ENCODE results near the gene SUGP1. TPM values are rescaled to one million over a fixed set of nuclear protein-coding genes. Genes with fewer than 3 reads are reported as not detected.

The SUGP1 gene
- polyA plus RNA-seq, 3 donors, result 61.9 to 70.3 (median 67.9) TPM

- DNase-seq, result no peak
Observed at GRCh38 chr19:19305066-19305465, 15.2 kb downstream of the SUGP1 start.

GRCh38 chr19:19304186-19304965, 15.9 kb downstream of the SUGP1 start:
- no peak for DNase-seq

GRCh38 chr19:19303411-19303810, 16.9 kb downstream of the SUGP1 start:
- no peak for DNase-seq

GRCh38 chr19:19300613-19301012, 19.7 kb downstream of the SUGP1 start:
- DNase-seq, result no peak

GRCh38 chr19:19297759-19298158, 22.6 kb downstream of the SUGP1 start:
- DNase-seq, result no peak

- DNase-seq, result no peak
Observed at GRCh38 chr19:19296953-19297689, 23.2 kb downstream of the SUGP1 start.

GRCh38 chr19:19294914-19295313, 25.4 kb downstream of the SUGP1 start:
- no peak for DNase-seq

GRCh38 chr19:19292607-19293006, 27.7 kb downstream of the SUGP1 start:
- no peak for DNase-seq

- no peak for DNase-seq
Observed at GRCh38 chr19:19285686-19286085, 34.6 kb downstream of the SUGP1 start.

GRCh38 chr19:19280561-19280960, 39.7 kb downstream of the SUGP1 start:
- DNase-seq, result no peak

GRCh38 chr19:19279853-19280252, 40.5 kb downstream of the SUGP1 start:
- no peak for DNase-seq

GRCh38 chr19:19279062-19279612, 41.2 kb downstream of the SUGP1 start:
- DNase-seq, result no peak

- no peak for DNase-seq
Observed at GRCh38 chr19:19278315-19278714, 42.0 kb downstream of the SUGP1 start.

GRCh38 chr19:19276851-19277250, 43.5 kb downstream of the SUGP1 start:
- no peak for DNase-seq

- DNase-seq, result no peak
Observed at GRCh38 chr19:19276386-19276785, 43.9 kb downstream of the SUGP1 start.

GRCh38 chr19:19274716-19275565, 45.4 kb downstream of the SUGP1 start:
- no peak for DNase-seq

- DNase-seq, result no peak
Observed at GRCh38 chr19:19274146-19274545, 46.2 kb downstream of the SUGP1 start.

GRCh38 chr19:19271828-19272599, 48.3 kb downstream of the SUGP1 start:
- DNase-seq, result no peak

- DNase-seq, result no peak
Observed at GRCh38 chr19:19270749-19271571, 49.3 kb downstream of the SUGP1 start.

GRCh38 chr19:19269952-19270694, 50.2 kb downstream of the SUGP1 start:
- no peak for DNase-seq

Data from renal pelvis (tissue), 4 donors.